SH-SY5Y (cell line): ENCODE measurements around the gene TMEM151B.

Experiments
- GATA2 ChIP-seq: IDR thresholded peaks from 2 replicates; pipeline ENCODE4 v1.6.1; 2011; ENCODE audit warnings: mild to moderate bottlenecking, low read depth, low read length
- GATA3 ChIP-seq: IDR thresholded peaks from 2 replicates; pipeline ENCODE4 v1.6.1; 2011; ENCODE audit warnings: low read depth, mild to moderate bottlenecking, low read length, moderate library complexity

DNA sequence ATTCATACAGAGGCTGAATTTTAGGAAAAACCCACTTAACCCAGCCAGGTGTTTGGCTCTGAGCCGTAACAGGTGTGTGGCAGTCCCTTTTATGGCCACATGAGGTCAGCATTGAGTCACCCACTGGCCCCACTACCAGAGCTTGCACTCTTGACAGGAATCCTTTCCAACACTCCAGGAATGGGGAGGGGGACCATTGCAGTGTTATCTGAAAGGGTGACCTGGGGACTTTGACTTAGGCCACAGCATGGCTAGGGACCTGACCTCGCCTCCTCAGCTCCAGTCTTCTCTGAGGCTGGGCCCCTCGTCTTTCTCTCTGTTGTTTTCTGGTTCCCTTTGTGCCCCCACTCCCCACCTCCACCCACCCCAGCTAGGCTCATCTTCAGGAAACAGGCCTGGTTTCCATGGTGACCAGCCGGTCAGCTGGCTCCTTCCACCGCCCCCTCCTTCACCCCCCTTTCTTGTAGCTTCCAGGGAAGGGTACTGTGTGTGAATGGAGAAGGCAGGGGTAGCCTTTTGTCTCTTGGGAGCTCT lies 2.1 kb upstream of the TMEM151B start:
- TF ChIP-seq GATA3 (no peak), GATA2 (no peak)
